Kidney (tissue), 14 donors: ENCODE results near the gene CYTH1. TPM values are rescaled to one million over a fixed set of nuclear protein-coding genes. Genes with fewer than 3 reads are reported as not detected.

ENCODE experiments used
- DNase-seq, 5 donors: peaks; one replicate each; pipeline ENCODE4 v3.0.0-alpha.2; 2013 to 2020
- FAIRE-seq: peaks from 2 replicates; lab custom pipeline; 2012; peaks lifted over from hg19 to GRCh38; lab: Jason Lieb, UNC
- H3K27ac ChIP-seq, 2 donors: one replicate each; pipeline ENCODE4 v1.7.0; 2013; ENCODE audit warnings: low read depth in 2 of 2, low read length in 2 of 2, inconsistent platforms in 1 of 2
- H3K27me3 ChIP-seq: one replicate; pipeline ENCODE4 v1.7.1; 2013; ENCODE audit warnings: low read length, inconsistent platforms; ENCODE audit not compliant: control insufficient read depth, insufficient read depth
- H3K36me3 ChIP-seq, 3 donors: one replicate each; pipeline versions ENCODE4 v1.7.0 to v1.7.1; 2013; ENCODE audit warnings: low read length in 3 of 3, control low read depth in 1 of 3, inconsistent platforms in 1 of 3; ENCODE audit not compliant: insufficient read depth in 3 of 3, control insufficient read depth in 2 of 3
- H3K4me1 ChIP-seq, 3 donors: one replicate each; pipeline versions ENCODE4 v1.7.0 to v1.7.1; 2013; ENCODE audit warnings: low read length in 3 of 3, inconsistent platforms in 1 of 3, low read depth in 1 of 3; ENCODE audit not compliant: control insufficient read depth in 2 of 3, insufficient read depth in 2 of 3
- H3K4me3 ChIP-seq, 3 donors: one replicate each; pipeline versions ENCODE4 v1.7.0 to v1.8.1; 2013; ENCODE audit warnings: low read length in 3 of 3, control low read depth in 1 of 3, inconsistent platforms in 1 of 3
- H3K9ac ChIP-seq, 3 donors: one replicate each; pipeline versions ENCODE4 v1.7.0 to v1.7.1; 2013; ENCODE audit warnings: low read length in 3 of 3, control low read depth in 1 of 3, inconsistent platforms in 1 of 3
- H3K9me3 ChIP-seq, 3 donors: one replicate each; pipeline versions ENCODE4 v1.7.0 to v1.7.1; 2013; ENCODE audit warnings: low read length in 3 of 3, control low read depth in 1 of 3, inconsistent platforms in 1 of 3; ENCODE audit not compliant: control insufficient read depth in 2 of 3, insufficient read depth in 1 of 3
- intact Hi-C: fragments of 100-400 bp; cut with DNase I; formaldehyde crosslinking; loops from one replicate; pipeline ENCODE4 v1.11.1; 2022
- polyA plus RNA-seq: library from polyadenylated mRNA; stranded (reverse); fragments of 350-450 nt; fragmentation: Illumina TruSeq; extraction: RNeasy Lipid Tissue Mini Kit (QIAGEN cat#74804); gene quantifications from one replicate; pipeline ENCODE4 v1.2.3, GENCODE V29; 2014; ENCODE audit warnings: low read depth, low replicate concordance; ENCODE audit not compliant: insufficient read depth
- total RNA-seq: library from RNA; stranded (reverse); fragmentation: NEBNext Ultra II Directional; extraction: Animal tissue kit (Norgen Biotek cat#: 25700); gene quantifications from one replicate; pipeline ENCODE4 v1.2.1, GENCODE V29; 2021
- TF ChIP-seq, protein P1 (sequence below): IDR thresholded peaks from 3 replicates; pipeline ENCODE4 v1.5.1; 2012; ENCODE audit warnings: mild to moderate bottlenecking, moderate library complexity, borderline replicate concordance; ENCODE audit not compliant: insufficient read depth; ENCODE audit errors: extremely low read depth
- donor health status: control.
- donor health status: control.
- donor health status: control.
- donor health status: control.
- donor health status: control.
- donor health status: DM: yes; HTN: yes; CAD: no.
- donor health status: Normal renal cell carcinoma (clear cell type).

CYTH1 gene
- total and polyA plus RNA-seq, 2 donors from 2014 or later = 25.3 to 59.7 TPM

DNA sequence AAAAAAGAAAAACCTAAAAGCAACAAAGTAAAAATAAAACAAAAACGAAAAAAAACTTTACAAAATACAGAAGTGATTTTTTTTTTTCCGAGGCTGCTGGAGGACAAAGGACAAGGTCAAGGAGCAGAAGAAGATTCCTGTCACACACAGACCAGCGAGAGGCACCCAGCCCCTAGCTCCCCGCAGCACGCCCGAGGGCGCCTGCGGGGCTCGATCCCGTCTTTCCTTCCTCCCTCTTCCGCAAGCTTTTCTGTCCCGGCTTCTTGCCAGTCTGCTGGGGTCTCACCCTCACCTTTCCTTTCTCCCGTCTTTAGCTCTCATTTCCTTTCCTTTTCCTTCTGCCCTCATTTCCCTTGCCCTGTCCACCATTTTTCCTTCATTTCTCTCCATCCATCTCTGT, 138.7 kb downstream of the CYTH1 start:
- Histone ChIP-seq H3K4me1 (peaks cover 0 to 4% (median 0%) of the 10 kb centered on the region in 3 donors), H3K9me3 (no peaks in the 10 kb centered on the region), H3K27ac (no peak overlapping the region), H3K27me3 (no peaks in the 10 kb centered on the region), H3K36me3 (no peaks in the 10 kb centered on the region), H3K9ac (no peak overlapping the region), H3K4me3 (no peak overlapping the region)
- FAIRE-seq = no peak
- DNase-seq = no peak
- intact Hi-C loops = no loop called here
- TF ChIP-seq, protein P1, sequence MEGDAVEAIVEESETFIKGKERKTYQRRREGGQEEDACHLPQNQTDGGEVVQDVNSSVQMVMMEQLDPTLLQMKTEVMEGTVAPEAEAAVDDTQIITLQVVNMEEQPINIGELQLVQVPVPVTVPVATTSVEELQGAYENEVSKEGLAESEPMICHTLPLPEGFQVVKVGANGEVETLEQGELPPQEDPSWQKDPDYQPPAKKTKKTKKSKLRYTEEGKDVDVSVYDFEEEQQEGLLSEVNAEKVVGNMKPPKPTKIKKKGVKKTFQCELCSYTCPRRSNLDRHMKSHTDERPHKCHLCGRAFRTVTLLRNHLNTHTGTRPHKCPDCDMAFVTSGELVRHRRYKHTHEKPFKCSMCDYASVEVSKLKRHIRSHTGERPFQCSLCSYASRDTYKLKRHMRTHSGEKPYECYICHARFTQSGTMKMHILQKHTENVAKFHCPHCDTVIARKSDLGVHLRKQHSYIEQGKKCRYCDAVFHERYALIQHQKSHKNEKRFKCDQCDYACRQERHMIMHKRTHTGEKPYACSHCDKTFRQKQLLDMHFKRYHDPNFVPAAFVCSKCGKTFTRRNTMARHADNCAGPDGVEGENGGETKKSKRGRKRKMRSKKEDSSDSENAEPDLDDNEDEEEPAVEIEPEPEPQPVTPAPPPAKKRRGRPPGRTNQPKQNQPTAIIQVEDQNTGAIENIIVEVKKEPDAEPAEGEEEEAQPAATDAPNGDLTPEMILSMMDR = no peak

DNA sequence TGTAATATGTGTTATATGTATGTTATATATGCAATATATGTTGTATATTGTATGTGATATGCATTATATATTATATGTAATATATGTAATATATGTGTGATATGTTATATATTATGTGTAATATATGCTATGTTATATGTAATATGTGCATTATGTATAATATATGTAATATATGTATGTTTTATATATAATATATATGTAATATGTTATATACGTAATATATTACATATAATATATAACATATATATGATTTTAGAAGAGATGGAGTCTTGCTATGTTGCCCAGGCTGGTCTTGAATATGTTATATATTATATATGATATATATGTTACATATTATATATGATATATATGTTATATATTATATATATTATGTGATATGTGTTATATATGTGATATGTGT, 139.4 kb downstream of the CYTH1 start:
- TF ChIP-seq, protein P1 = no peak
- H3K36me3 ChIP-seq = no peaks in the 10 kb centered on the region
- H3K27ac ChIP-seq = no peak overlapping the region
- no peak overlapping the region for H3K4me3 ChIP-seq
- peaks cover 0 to 4% (median 0%) of the 10 kb centered on the region in 3 donors for H3K4me1 ChIP-seq
- peak; percentile 96 for FAIRE-seq
- no peak for DNase-seq
- no peak overlapping the region for H3K9ac ChIP-seq
- no peaks in the 10 kb centered on the region for H3K9me3 ChIP-seq
- intact Hi-C loops = no loop called here
- H3K27me3 ChIP-seq = no peaks in the 10 kb centered on the region

DNA sequence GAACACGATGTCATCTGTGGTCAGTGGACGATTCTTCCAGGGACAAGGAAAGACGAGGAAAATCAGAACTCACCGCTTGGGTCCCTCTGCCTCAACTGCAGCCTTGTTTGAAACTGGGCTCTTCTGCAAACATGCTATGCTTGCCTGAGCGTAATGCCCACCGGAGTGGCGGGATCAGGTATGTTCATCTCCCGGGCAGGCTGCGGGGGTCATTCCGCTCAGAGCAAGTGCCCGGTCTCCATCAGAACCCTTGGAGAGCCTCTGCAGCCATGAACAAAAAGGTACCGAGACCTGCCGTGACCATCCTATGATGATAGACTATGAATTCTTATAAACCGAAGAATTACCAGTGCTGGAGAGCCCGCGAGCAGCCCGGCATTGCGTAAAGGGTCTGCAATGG, 140.4 kb downstream of the CYTH1 start:
- Histone ChIP-seq H3K27me3 (no peaks in the 10 kb centered on the region), H3K4me1 (peaks cover 0 to 4% (median 0%) of the 10 kb centered on the region in 3 donors), H3K36me3 (no peaks in the 10 kb centered on the region), H3K9me3 (no peaks in the 10 kb centered on the region), H3K27ac (no peak overlapping the region), H3K4me3 (no peak overlapping the region), H3K9ac (no peak overlapping the region)
- intact Hi-C loops = no loop called here
- DNase-seq = no peak
- TF ChIP-seq, protein P1 = no peak
- FAIRE-seq = no peak

DNA sequence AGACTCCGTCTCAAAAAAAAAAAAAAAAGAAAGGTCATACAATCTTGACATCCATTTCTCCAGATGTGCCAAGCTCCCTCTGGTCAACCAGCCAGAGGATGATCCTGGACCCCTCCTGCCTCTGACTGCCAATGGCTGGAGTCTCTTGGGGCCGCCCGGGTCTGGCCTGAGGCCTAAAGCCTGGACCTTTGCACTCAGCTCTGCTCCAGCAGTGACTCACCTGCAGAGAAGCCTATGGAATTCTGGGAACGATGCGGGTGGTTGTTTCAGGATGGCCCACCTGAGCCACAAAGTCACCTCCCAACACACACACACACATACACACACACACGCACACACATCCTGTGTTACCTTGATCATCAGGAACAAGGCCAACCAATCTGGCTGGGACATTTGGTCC, 140.8 kb downstream of the CYTH1 start:
- no peak overlapping the region for H3K27ac ChIP-seq
- no peaks in the 10 kb centered on the region for H3K9me3 ChIP-seq
- TF ChIP-seq, protein P1 = no peak
- H3K4me1 ChIP-seq = peaks cover 0 to 4% (median 0%) of the 10 kb centered on the region in 3 donors
- intact Hi-C loops = no loop called here
- no peak for FAIRE-seq
- no peak overlapping the region for H3K4me3 ChIP-seq
- no peak for DNase-seq
- no peak overlapping the region for H3K9ac ChIP-seq
- H3K36me3 ChIP-seq = no peaks in the 10 kb centered on the region
- no peaks in the 10 kb centered on the region for H3K27me3 ChIP-seq
